Measurements from ENCODE around the gene TTBK1. TPM values are rescaled to one million over a fixed set of nuclear protein-coding genes. Genes with fewer than 3 reads are reported as not detected.

Gene TTBK1
- total RNA-seq, result 0.27 TPM
- long read RNA-seq, partial matches to known transcripts, result 0 of 1 reads
- long read RNA-seq, other reads (novel, unspliced or antisense), result 1 of 1 reads

DNA sequence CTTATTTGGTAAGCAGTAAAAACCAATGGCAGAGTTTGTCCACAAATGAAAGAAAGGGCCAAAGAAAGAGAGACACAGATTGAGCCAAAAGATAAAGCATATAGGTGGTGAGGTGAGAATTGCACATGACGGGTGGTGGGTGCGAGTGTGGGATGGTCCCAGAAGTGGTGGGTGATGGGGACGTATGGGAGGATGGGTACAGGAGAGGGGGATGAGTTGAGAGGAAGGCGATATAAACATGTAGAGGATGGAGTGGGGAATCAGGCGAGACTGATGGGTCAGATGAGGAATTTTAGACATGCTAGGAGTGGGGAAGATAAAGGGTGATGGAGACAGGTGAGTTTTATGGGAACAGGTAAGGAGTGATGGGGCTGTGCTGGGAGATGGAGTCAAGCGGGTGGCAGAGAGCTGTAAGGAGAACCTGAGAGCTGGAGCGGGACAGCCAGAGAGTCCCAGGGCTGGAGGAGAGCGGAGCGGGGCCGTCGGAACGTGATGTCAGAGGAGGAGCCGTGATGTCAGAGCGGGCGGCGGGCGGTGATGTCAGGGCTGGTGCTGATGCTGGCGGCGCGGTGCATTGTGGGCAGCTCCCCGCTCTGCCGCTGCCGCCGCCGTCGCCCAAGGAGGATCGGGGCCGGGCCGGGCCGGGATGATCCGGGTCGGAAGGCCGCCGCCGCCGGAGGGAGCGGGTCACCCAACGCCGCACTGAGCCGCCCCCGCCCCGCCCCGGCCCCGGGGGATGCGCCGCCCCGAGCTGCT is at the start of gene TTBK1:
Gene TTBK1 (plus strand): TSS at position 574 of the 756 bp plus-strand sequence. CDS start 3,180 bp downstream, outside the sequence.
- intact Hi-C loops (cut with micrococcal nuclease), result no loop called here
- no peak within 1 kb of the TSS for H3K27ac ChIP-seq (replicated peaks)
- peaks cover 87% of the 10 kb centered on the region for H3K27me3 ChIP-seq (ENCODE audit: low read depth)
- peaks cover 15% of the 10 kb centered on the region for H3K4me1 ChIP-seq
- H3K9me3 ChIP-seq (replicated peaks), result peaks cover 9% of the 10 kb centered on the region
- H3K36me3 ChIP-seq, result no peaks in the 10 kb centered on the region
- H3K4me3 ChIP-seq, result no peak within 1 kb of the TSS
- TF ChIP-seq, protein P1, sequence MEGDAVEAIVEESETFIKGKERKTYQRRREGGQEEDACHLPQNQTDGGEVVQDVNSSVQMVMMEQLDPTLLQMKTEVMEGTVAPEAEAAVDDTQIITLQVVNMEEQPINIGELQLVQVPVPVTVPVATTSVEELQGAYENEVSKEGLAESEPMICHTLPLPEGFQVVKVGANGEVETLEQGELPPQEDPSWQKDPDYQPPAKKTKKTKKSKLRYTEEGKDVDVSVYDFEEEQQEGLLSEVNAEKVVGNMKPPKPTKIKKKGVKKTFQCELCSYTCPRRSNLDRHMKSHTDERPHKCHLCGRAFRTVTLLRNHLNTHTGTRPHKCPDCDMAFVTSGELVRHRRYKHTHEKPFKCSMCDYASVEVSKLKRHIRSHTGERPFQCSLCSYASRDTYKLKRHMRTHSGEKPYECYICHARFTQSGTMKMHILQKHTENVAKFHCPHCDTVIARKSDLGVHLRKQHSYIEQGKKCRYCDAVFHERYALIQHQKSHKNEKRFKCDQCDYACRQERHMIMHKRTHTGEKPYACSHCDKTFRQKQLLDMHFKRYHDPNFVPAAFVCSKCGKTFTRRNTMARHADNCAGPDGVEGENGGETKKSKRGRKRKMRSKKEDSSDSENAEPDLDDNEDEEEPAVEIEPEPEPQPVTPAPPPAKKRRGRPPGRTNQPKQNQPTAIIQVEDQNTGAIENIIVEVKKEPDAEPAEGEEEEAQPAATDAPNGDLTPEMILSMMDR (IDR thresholded peaks at IDR 0.05; ENCODE audit: borderline replicate concordance), result no peak
- no peak for DNase-seq

DNA sequence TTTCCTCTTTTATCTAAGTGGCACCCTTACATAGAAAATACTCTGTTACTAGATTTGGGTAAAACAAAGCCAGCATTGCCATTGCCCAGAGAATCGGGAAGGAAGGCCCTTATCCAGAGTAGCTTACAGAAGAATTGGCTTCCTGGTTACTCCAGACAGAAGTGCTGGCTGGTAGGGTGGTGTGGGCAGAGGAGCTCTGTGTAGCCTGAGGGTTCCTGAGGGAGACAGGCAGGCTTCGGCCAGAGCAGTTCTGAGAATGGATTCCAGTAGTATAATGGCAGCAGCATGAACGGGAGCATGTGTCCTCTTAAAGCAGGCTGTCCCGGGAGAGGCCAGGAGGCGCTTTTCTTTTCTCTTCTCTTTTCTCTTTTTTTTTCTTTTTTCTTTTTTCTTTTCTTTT is 49.4 kb upstream of the TTBK1 start:
- DNase-seq, result no peak
- H3K36me3 ChIP-seq, result peaks cover 69% of the 10 kb centered on the region
- intact Hi-C loops (cut with micrococcal nuclease), result no loop called here
- TF ChIP-seq, protein P1 (IDR thresholded peaks at IDR 0.05; ENCODE audit: borderline replicate concordance), result no peak
- H3K9me3 ChIP-seq (replicated peaks), result no peaks in the 10 kb centered on the region
- no peak overlapping the region for H3K27ac ChIP-seq (replicated peaks)
- peaks cover 7% of the 10 kb centered on the region for H3K4me1 ChIP-seq
- no peaks in the 10 kb centered on the region for H3K27me3 ChIP-seq (ENCODE audit: low read depth)
- no peak overlapping the region for H3K4me3 ChIP-seq

DNA sequence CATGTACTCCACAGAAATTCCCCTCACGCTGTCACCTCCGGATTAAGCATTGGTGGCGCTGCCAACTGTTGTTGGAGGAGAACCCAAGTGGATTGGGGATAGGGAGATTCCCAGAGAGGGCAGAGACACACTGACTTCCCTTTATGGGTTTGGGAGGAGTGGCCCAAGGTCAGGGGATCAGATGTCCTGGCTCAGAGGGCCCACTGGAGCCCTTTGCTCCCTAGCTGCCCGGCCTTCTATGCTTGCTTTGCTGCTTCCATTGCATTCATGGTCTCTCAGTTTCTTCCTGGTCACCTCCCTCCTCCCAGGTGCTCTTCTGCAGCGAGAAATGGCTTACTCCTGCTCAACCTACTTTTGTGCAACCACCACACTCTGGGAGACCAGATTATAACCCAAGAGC is 46.9 kb upstream of the TTBK1 start:
- DNase-seq, result no peak
- no peak overlapping the region for H3K27ac ChIP-seq (replicated peaks)
- no peaks in the 10 kb centered on the region for H3K4me1 ChIP-seq
- H3K27me3 ChIP-seq (ENCODE audit: low read depth), result no peaks in the 10 kb centered on the region
- TF ChIP-seq, protein P1 (IDR thresholded peaks at IDR 0.05; ENCODE audit: borderline replicate concordance), result no peak
- H3K36me3 ChIP-seq, result peaks cover 82% of the 10 kb centered on the region
- intact Hi-C loops (cut with micrococcal nuclease), result no loop called here
- no peak overlapping the region for H3K4me3 ChIP-seq
- H3K9me3 ChIP-seq (replicated peaks), result no peaks in the 10 kb centered on the region

DNA sequence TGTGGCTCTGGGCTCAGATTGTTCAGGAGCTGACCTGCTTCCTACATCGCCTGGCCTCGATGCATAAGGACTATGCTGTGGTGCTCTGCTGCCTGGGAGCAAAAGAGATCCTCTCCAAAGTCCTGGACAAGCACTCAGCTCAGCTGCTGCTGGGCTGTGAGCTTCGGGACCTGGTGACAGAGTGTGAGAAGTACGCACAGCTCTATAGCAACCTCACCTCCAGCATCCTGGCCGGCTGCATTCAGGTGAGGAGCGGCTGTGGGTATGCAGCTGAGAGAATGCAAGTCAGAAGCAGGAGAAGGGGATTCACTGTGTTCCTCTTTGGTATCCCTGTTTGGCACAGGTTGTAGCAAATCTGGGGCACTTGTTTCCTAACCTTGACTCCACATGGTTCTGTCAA is 43.4 kb upstream of the TTBK1 start:
- TF ChIP-seq, protein P1 (IDR thresholded peaks at IDR 0.05; ENCODE audit: borderline replicate concordance), result no peak
- H3K36me3 ChIP-seq, result peaks cover 65% of the 10 kb centered on the region
- H3K27ac ChIP-seq (replicated peaks), result no peak overlapping the region

DNA sequence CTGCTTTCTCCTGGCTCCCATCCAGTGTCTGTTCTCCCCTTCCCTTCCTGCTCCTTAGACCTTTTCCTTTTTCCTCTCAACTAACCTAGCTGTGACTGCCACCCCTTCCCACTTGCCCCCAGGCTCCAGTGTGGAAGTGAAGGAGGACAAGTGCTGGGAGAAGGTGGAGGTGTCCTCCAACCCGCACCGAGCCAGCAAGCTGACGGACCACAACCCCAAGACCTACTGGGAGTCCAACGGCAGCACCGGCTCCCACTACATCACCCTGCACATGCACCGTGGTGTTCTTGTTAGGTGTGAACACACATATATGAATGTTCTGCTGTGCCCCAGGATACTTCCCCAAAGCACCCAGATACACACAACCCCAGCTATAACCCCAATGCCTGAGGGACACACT is 42.7 kb upstream of the TTBK1 start:
- H3K36me3 ChIP-seq, result peaks cover 69% of the 10 kb centered on the region

More for the DNA sequence above, 43.4 kb upstream of the TTBK1 start:
- H3K9me3 ChIP-seq (replicated peaks), result no peaks in the 10 kb centered on the region
- H3K27me3 ChIP-seq (ENCODE audit: low read depth), result no peaks in the 10 kb centered on the region
- H3K4me1 ChIP-seq, result no peaks in the 10 kb centered on the region
- no peak for DNase-seq
- intact Hi-C loops (cut with micrococcal nuclease), result no loop called here
- H3K4me3 ChIP-seq, result no peak overlapping the region

More for the DNA sequence above, 42.7 kb upstream of the TTBK1 start:
- intact Hi-C loops (cut with micrococcal nuclease), result no loop called here
- TF ChIP-seq, protein P1 (IDR thresholded peaks at IDR 0.05; ENCODE audit: borderline replicate concordance), result no peak
- H3K9me3 ChIP-seq (replicated peaks), result no peaks in the 10 kb centered on the region
- no peaks in the 10 kb centered on the region for H3K4me1 ChIP-seq
- no peak overlapping the region for H3K27ac ChIP-seq (replicated peaks)
- no peak overlapping the region for H3K4me3 ChIP-seq
- DNase-seq, result no peak
- no peaks in the 10 kb centered on the region for H3K27me3 ChIP-seq (ENCODE audit: low read depth)

All from left ventricle myocardium inferior (tissue), 1 donor.